HG03060 (cell line): ENCODE measurements around the gene GNB5.
A peak's percentile ranks its signal among the peaks of the same experiment; 100 is the strongest.
"Not testable (repeated sequence)": the region's sequence is repeated elsewhere in the genome, so short reads cannot be mapped to it uniquely, and the experiment has no call there.

Experiments
- ATAC-seq: cut with Tn5 transposase; IDR thresholded peaks from one replicate; pipeline ENCODE4 v1.9.1; 2021; ENCODE audit warnings: low read depth, moderate number of reproducible peaks; ENCODE audit not compliant: unreplicated experiment

GNB5 gene

GRCh38 chr15:52191207-52191606, at the start of gene GNB5:
GNB5 (minus strand) TSS chr15:52191392; CDS start chr15:52184676, 6,716 bp downstream.
- no peak for ATAC-seq

- no peak for ATAC-seq
These were observed 49.0 kb upstream of the GNB5 start for GRCh38 chr15:52240166-52240565.

GRCh38 chr15:52238989-52239525, 47.9 kb upstream of the GNB5 start:
- not testable (repeated sequence) for ATAC-seq

- ATAC-seq, result no peak
These were observed 47.0 kb upstream of the GNB5 start for GRCh38 chr15:52238149-52238548.

GRCh38 chr15:52236013-52236412, 44.8 kb upstream of the GNB5 start:
- ATAC-seq, result no peak

- no peak for ATAC-seq
These were observed 43.7 kb upstream of the GNB5 start for GRCh38 chr15:52234596-52235541.

GRCh38 chr15:52233405-52233804, 42.2 kb upstream of the GNB5 start:
- peak; percentile 39 for ATAC-seq

- ATAC-seq, result peak; percentile 43
These were observed 41.1 kb upstream of the GNB5 start for GRCh38 chr15:52232327-52232726.

- no peak for ATAC-seq
These were observed 38.9 kb upstream of the GNB5 start for GRCh38 chr15:52230073-52230472.

- ATAC-seq, result no peak
These were observed 37.7 kb upstream of the GNB5 start for GRCh38 chr15:52228921-52229320.

- ATAC-seq, result peak; percentile 78
These were observed 36.3 kb upstream of the GNB5 start for GRCh38 chr15:52227456-52227855.

GRCh38 chr15:52225230-52225629, 34.0 kb upstream of the GNB5 start:
- ATAC-seq, result no peak

GRCh38 chr15:52224211-52224610, 33.0 kb upstream of the GNB5 start:
- ATAC-seq, result no peak

- ATAC-seq, result no peak
These were observed 30.5 kb upstream of the GNB5 start for GRCh38 chr15:52221730-52222129.

- ATAC-seq, result no peak
These were observed 29.9 kb upstream of the GNB5 start for GRCh38 chr15:52220937-52221660.

GRCh38 chr15:52220251-52220650, 29.1 kb upstream of the GNB5 start:
- ATAC-seq, result no peak

GRCh38 chr15:52218816-52219215, 27.6 kb upstream of the GNB5 start:
- no peak for ATAC-seq

GRCh38 chr15:52218371-52218770, 27.2 kb upstream of the GNB5 start:
- ATAC-seq, result no peak

- ATAC-seq, result no peak
These were observed 26.0 kb upstream of the GNB5 start for GRCh38 chr15:52217186-52217585.

GRCh38 chr15:52214553-52214952, 23.4 kb upstream of the GNB5 start:
- ATAC-seq, result no peak

GRCh38 chr15:52213206-52213605, 22.0 kb upstream of the GNB5 start:
- ATAC-seq, result no peak
